AG09319 (cell line): Measurements from ENCODE around the gene SLC6A16.
"Not testable (repeated sequence)": the region's sequence is repeated elsewhere in the genome, so short reads cannot be mapped to it uniquely, and the experiment has no call there.

Experiments used
- DNase-seq: peaks from one replicate; pipeline ENCODE4 v3.0.0-alpha.2; 2010; ENCODE audit warnings: low read depth; ENCODE audit errors: extremely low read depth
- CTCF ChIP-seq: IDR thresholded peaks from 2 replicates; pipeline ENCODE4 v1.5.1; 2011; ENCODE audit warnings: low read depth, mild to moderate bottlenecking, inconsistent platforms, low read length, moderate library complexity

Gene SLC6A16

DNA sequence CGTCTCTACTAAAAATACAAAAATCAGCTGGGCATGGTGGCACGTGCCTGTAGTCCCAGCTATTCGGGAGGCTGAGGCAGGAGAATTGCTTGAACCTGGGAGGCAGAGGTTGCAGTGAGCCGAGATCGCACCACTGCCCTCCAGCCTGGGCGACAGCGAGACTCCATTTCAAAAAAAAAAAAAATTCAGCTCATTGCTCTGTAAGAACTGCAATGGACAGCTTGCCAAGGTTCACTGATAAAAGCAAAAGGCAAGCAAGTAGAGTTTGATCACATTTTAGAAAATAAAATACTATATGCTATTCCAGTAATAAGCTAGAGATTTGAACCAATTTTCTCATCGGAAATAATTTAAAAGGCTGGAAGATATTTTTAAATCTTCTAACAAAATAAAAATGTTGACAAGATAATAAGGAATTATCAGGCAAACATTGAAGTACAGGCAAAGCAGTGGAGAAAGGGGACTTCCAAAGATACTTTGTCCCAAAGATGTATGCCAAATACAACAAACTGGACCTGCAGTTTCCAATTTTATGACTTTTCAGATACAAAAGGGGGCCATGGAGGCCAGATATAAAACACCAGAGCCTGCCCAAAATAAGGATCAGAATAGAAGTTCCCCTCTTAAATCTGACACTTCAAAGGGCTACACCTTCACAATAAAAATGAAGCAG is 29.6 kb downstream of the SLC6A16 start:
- TF ChIP-seq CTCF = no peak
- DNase-seq = no peak

DNA sequence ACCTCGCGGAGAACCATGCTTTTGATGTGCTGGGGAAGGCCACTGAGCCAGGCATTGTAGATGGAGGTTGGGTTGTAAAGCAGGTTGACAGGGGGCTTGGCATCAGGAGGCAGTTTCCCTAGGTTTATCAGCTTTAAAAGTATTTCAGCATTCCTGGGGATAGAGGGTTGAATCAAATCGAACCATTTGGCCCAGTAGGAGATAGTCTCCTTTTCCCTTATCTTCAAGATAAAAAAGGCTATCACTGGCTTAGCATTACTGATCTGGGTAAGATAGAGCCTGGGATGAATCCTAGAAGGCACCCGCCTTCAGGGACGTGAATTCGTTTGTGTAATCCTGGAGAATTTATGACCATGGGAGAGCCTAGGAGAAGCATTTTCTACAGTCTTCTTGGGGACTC is 30.6 kb downstream of the SLC6A16 start:
- no peak for TF ChIP-seq CTCF
- no peak for DNase-seq

DNA sequence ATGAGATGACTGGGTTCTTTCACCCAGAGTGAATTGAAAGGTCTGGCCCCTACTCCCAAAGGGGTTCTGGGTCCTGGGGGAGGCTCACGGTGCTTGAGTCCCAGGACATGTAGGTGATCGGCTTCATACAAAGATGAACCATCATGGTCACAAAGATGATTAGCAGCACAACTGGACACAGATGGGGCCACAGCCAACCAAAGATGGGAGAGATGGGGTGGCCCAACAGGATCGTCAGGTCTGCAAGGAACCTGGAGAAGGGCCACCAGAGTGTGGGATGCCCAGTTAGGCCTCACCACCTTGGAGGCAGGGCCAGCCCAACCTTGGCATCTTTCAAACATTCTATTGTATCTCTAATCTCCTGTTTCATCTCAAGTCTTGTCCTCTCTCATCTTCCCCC is 34.5 kb downstream of the SLC6A16 start:
- TF ChIP-seq CTCF = no peak

DNA sequence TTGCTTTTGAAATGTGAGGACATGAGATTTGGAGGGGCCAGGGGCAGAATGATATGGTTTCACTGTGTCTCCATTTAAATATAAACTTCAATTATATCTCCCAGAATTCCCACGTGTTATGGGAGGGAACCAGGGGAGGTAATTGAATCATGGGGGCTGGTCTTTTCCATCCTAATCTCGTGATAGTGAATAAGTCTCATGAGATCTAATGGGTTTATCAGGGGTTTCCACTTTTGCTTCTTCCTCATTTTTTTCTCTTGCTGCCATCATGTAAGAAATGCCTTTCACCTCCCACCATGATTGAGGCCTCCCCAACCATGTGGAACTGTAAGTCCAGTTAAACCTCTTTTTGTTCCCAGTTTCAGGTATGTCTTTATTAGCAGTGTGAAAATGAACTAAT is 35.7 kb downstream of the SLC6A16 start:
- DNase-seq = not testable (repeated sequence)

More for the DNA sequence above, 34.5 kb downstream of the SLC6A16 start:
- DNase-seq = no peak

- not testable (repeated sequence) for DNase-seq
Measured at GRCh38 chr19:49288205-49288604, 36.8 kb downstream of the SLC6A16 start.

- no peak for DNase-seq
- TF ChIP-seq CTCF = no peak
Measured at GRCh38 chr19:49287141-49287770, 37.7 kb downstream of the SLC6A16 start.

- no peak for DNase-seq
- no peak for TF ChIP-seq CTCF
Measured at GRCh38 chr19:49282184-49282583, 42.8 kb downstream of the SLC6A16 start.

- no peak for TF ChIP-seq CTCF
- no peak for DNase-seq
Measured at GRCh38 chr19:49272204-49272603, 52.8 kb downstream of the SLC6A16 start.
